Bronchial epithelial cell (primary cell): ENCODE data around the gene PRDM12. TPM values are rescaled to one million over a fixed set of nuclear protein-coding genes. Genes with fewer than 3 reads are reported as not detected.

Experiments used
- DNase-seq: peaks from one replicate; pipeline ENCODE4 v3.0.0-alpha.2; 2010; ENCODE audit warnings: low read depth
- FAIRE-seq: peaks from 2 replicates; lab custom pipeline; 2011; peaks lifted over from hg19 to GRCh38; lab: Jason Lieb, UNC
- H3K27me3 ChIP-seq: 2 replicates; pipeline ENCODE4 v1.5.1; 2011; ENCODE audit warnings: low read length; ENCODE audit not compliant: control insufficient read depth, insufficient read depth
- H3K36me3 ChIP-seq: 2 replicates; pipeline ENCODE4 v1.5.1; 2011; ENCODE audit warnings: low read length; ENCODE audit not compliant: control insufficient read depth, insufficient read depth
- H3K4me3 ChIP-seq: 2 replicates; pipeline ENCODE4 v1.5.1; 2011; ENCODE audit warnings: mild to moderate bottlenecking, low read depth, low read length, control low read depth
- total RNA-seq: library from RNA; depleted of rRNA; stranded (reverse); fragments of >200 nt; gene quantifications from 2 replicates; pipeline ENCODE4 v1.2.1, GENCODE V29; 2014
- TF ChIP-seq, protein P1 (sequence below): IDR thresholded peaks from 2 replicates; pipeline ENCODE4 v1.5.1; 2011; ENCODE audit warnings: mild to moderate bottlenecking, moderate library complexity, low read length, control low read depth, inconsistent platforms; ENCODE audit not compliant: insufficient read depth, severe bottlenecking

Gene PRDM12
- total RNA-seq, 1 donor from 2014 or later: not detected

- Histone ChIP-seq H3K36me3 (peaks cover 47% of the 10 kb centered on the region), H3K27me3 (no peaks in the 10 kb centered on the region), H3K4me3 (no peak overlapping the region)
- TF ChIP-seq, protein P1, sequence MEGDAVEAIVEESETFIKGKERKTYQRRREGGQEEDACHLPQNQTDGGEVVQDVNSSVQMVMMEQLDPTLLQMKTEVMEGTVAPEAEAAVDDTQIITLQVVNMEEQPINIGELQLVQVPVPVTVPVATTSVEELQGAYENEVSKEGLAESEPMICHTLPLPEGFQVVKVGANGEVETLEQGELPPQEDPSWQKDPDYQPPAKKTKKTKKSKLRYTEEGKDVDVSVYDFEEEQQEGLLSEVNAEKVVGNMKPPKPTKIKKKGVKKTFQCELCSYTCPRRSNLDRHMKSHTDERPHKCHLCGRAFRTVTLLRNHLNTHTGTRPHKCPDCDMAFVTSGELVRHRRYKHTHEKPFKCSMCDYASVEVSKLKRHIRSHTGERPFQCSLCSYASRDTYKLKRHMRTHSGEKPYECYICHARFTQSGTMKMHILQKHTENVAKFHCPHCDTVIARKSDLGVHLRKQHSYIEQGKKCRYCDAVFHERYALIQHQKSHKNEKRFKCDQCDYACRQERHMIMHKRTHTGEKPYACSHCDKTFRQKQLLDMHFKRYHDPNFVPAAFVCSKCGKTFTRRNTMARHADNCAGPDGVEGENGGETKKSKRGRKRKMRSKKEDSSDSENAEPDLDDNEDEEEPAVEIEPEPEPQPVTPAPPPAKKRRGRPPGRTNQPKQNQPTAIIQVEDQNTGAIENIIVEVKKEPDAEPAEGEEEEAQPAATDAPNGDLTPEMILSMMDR: no peak
- FAIRE-seq (no peak), DNase-seq (no peak)
These were observed 32.9 kb upstream of the PRDM12 start for GRCh38 chr9:130631331-130632080.

DNA sequence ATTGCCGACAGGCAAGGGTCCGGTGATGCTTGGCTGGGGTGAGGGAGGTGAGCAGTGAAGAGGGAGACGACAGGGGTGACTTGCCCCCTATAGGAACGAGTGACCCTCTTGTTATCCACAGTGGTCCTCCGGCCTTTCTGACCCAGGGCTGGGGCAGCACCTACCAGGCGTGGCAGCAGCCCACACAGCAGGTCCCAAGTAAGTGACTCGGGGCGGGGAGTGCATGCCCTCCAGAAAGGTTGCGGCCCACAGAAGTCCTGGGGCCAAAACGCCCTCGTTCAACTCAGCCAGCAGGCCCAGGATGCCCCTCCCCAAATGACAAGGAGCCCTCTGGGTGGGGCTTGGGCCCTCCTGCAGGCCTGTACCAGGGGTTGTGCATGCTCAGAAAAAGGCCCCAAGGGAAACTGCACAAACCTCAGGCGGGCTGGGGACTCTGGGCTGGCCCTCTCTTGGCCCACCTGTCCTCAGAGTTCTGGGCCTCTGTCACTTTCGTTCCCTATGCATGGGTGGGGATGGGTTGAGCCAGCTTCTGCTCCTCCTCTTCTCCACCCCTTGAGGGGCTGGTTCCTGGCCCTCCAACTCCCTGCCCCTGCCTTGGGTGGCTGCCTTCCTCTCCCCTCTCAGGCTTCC is 32.2 kb upstream of the PRDM12 start:
- no peak for FAIRE-seq
- DNase-seq: no peak
- no peak overlapping the region for H3K4me3 ChIP-seq
- no peaks in the 10 kb centered on the region for H3K27me3 ChIP-seq
- H3K36me3 ChIP-seq: peaks cover 49% of the 10 kb centered on the region
- TF ChIP-seq, protein P1: no peak

- H3K36me3 ChIP-seq: peaks cover 49% of the 10 kb centered on the region
- no peak overlapping the region for H3K4me3 ChIP-seq
- no peak for DNase-seq
- TF ChIP-seq, protein P1: no peak
- no peaks in the 10 kb centered on the region for H3K27me3 ChIP-seq
- FAIRE-seq: no peak
These were observed 31.6 kb upstream of the PRDM12 start for GRCh38 chr9:130632841-130633240.

DNA sequence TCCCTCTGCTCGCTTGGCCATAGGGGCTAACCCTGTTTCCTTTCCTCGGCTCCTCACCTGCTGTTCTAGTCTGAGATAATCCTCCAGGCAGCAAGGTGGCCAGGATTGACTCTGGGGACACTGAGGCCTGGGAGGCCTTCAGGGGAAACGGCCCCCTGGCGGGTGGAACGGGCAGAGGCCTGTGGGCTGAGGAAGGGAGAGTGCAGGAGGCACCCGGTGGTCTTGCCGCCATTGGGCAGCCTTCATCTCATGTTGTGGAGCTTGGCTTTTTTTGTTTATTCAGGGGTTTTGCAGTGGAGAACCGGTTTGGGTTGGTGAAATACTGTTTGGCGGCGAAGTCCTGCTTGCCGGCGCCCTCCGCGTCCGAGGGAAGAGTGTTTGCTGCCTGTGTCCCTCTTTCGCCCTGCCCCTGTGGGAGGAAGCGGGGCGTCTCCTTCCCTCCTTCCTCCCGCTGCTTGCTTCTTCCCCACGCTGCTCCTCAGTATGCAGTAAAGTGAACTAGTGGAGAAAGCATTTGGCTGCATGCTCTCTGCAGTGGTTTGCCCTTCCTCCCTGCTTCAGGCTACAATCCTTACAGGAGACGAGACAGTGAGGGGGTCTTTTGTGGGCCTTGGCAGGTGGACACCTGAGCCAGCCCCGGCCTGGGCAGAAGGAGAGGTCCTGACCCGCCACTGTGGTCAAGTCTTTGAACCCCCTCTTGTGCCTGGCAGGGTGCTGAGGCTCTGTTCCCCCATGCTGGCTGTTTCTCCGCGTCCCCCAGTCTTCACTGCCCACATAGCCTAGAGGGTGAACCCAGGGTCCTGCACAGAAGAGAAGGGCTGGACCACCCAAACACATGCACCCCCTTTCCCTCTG is 30.8 kb upstream of the PRDM12 start:
- H3K36me3 ChIP-seq: peaks cover 51% of the 10 kb centered on the region
- FAIRE-seq (no peak), DNase-seq (no peak)
- no peak overlapping the region for H3K4me3 ChIP-seq
- H3K27me3 ChIP-seq: no peaks in the 10 kb centered on the region
- TF ChIP-seq, protein P1: no peak

GRCh38 chr9:130634191-130634768 is 30.1 kb upstream of the PRDM12 start:
- TF ChIP-seq, protein P1: no peak
- Histone ChIP-seq H3K4me3 (no peak overlapping the region), H3K36me3 (peaks cover 51% of the 10 kb centered on the region), H3K27me3 (no peaks in the 10 kb centered on the region)
- no peak for DNase-seq
- no peak for FAIRE-seq
